ENCODE data around the gene BTBD16. TPM values are rescaled to one million over a fixed set of nuclear protein-coding genes. Genes with fewer than 3 reads are reported as not detected.
A peak's percentile ranks its signal among the peaks of the same experiment; 100 is the strongest.

The BTBD16 gene
- total RNA-seq, 2 donors from 2014 or later = not detected

DNA sequence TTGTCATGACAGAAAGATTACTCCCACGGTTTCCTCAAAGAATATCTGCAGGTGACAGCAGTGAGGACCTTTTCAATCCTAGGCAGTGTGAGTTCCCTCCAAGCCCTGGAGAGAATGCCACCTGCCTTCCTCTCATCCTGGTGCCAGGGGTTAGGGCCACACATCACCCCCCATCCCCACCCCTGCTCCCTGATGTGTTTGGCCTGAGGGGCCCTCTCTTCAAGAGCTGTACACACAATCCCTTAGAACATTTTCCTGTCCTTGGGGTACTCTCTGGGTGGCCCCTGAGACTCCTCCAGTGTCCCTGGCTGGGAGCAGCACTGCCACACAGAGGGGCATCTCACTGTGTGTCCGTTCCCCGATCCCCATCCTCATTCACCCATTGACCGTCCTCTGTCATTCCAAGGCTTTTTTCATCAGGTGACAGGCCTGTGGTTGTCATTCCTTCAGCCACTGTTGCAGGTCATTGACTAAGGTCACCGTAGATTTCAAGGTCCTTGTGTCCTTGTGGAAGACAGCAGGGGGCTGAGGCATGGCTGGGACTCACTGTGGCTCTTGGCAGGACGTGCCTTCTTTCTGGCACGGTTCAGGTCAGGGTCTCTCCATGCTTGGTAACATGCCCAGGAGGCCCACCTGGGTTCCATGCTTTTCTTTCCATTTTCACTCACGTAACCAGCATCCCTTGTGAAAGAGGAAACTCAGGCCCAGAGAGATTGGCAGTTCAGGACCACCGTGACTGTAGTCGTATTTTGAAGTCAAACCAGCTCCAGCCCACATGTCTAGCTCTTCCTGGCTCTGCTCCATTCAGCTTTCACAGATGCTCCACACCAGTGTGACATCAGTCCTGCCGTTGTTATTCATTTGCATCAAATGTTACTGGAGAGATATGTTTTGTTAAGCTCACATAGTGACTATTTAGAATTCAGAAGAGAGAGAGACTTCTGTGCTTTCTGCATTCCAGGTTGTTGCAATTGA is 26.8 kb upstream of the BTBD16 start:
- DNase-seq (ENCODE audit: low spot score in 2 of 2) (no peak), ATAC-seq (no peak)
- Mint-ChIP-seq H3K9me3 (no peaks in the 10 kb centered on the region), H3K36me3 (no peaks in the 10 kb centered on the region), H3K27ac (no peak overlapping the region)

DNA sequence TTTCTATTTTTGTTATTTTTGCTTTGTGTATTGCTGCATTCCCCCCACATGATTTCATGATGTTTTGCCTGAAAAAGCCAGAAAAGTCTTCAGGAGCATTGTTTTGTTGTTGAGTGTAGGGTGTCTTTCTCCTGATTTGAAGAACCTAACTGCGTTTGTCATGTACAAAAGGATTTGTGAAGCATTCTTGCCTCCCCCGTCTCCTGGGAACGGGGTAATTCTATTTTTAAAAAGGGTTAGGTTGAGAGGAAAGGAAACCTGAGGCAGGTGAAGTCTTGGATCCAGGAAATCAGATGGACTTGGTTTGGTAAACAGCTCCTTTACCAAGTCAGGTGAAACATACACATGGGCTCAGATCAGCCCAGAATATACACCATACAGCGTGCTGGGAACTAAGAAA is 26.0 kb upstream of the BTBD16 start:
- DNase-seq (ENCODE audit: low spot score in 2 of 2) (no peak), ATAC-seq (no peak)
- Mint-ChIP-seq H3K9me3 (no peaks in the 10 kb centered on the region), H3K27ac (no peak overlapping the region), H3K36me3 (no peaks in the 10 kb centered on the region)

DNA sequence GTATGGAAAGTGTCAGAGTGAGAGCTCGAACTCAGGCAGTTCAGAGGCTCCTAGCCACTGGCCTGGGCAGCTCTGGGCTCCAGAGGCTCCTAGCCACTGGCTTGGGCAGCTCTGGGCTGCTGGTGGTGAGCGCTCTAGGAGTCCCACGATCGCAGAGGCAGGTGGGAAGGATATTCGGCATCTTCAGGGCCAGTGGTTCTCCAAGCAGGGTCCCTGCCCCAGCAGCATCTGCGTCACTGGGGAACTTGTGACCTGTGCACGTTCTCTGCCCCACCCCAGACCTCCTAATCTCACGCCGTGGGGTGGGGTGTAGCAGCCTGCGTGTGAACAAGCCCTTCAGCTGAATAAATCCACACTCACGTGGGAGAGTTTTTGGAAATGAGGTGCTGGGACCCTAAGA is 25.2 kb upstream of the BTBD16 start:
- H3K9me3 Mint-ChIP-seq = no peaks in the 10 kb centered on the region
- no peaks in the 10 kb centered on the region for H3K36me3 Mint-ChIP-seq
- DNase-seq (ENCODE audit: low spot score in 2 of 2) = no peak
- no peak overlapping the region for H3K27ac Mint-ChIP-seq
- ATAC-seq = no peak

DNA sequence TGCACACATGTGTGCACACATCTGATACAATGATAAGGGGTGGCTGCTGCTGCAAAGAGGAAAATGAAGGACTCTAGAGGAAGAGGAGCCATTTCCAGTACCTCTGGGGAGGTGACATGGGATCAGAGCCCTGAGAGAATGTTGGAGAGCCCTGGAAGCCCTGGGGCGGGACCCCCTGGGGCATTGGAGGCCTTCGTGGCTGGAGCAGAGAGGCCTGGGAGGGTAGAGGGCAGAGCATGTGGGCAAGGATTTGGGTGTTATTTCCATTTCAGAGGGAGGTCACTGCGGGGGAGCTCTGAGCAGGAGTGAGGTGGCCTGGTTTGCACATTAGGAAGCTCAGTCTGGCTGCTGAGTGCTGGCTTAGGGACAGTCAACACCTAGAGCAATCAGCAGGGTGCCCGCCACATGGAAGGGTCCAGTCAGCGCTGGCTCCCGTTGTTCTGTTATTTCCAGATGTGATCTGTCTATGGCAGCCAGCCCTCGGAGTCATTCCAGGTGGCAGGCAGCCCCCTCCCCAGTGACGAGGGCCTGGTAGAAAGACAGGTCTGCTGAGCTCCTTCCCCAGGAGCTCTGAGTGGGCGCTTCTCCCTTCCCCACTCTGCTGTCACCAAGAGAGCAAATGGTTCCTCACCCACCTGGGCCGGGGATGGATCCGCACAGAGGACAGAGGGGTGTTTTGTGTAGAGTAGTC is 24.1 kb upstream of the BTBD16 start:
- no peak for ATAC-seq
- H3K36me3 Mint-ChIP-seq = no peaks in the 10 kb centered on the region
- no peak for DNase-seq (ENCODE audit: low spot score in 2 of 2)
- no peaks in the 10 kb centered on the region for H3K9me3 Mint-ChIP-seq
- H3K27ac Mint-ChIP-seq = no peak overlapping the region

DNA sequence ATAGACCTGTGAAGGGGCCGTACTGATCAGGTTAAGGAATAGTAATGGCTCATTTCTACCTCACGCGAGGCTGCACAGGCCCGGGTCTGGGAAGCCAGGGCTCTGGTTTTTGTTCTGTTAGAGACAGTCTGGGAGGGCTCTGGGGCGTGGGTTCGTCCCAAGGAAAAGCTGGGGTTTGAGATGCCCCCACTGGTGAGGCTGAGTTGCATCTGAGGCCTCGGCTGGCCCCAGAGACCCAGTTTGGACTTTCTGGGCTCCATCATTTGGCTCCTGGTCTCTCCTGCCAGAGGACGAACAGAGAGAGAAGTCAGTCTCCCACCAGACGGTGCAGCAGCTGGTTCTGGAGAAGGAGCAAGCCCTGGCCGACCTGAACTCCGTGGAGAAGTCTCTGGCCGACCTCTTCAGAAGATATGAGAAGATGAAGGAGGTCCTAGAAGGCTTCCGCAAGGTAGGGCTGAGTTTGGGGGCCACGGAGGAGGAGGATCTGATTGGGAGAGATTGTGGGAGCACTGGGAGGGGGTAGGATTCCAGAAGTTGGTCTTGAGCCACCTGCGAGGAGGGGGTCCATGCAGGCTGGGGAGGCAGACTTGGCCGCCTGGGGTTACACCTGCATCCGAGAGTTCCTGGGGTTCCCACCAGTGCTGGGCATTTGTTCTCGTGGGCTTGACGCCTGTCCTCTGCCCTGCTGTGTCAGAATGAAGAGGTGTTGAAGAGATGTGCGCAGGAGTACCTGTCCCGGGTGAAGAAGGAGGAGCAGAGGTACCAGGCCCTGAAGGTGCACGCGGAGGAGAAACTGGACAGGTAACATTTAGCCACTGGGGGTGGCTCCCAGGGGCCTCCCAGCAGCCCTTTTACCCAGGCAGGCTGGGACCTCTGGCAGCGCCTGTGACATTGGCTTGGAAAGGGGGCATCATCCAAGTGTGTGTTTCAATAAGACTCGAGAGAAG is 22.5 kb upstream of the BTBD16 start:
- peak overlapping the region in 1 of 2 donors; percentile 11 for H3K27ac Mint-ChIP-seq
- H3K36me3 Mint-ChIP-seq = no peaks in the 10 kb centered on the region
- ATAC-seq (no peak), DNase-seq (ENCODE audit: low spot score in 2 of 2) (no peak)
- no peaks in the 10 kb centered on the region for H3K9me3 Mint-ChIP-seq

DNA sequence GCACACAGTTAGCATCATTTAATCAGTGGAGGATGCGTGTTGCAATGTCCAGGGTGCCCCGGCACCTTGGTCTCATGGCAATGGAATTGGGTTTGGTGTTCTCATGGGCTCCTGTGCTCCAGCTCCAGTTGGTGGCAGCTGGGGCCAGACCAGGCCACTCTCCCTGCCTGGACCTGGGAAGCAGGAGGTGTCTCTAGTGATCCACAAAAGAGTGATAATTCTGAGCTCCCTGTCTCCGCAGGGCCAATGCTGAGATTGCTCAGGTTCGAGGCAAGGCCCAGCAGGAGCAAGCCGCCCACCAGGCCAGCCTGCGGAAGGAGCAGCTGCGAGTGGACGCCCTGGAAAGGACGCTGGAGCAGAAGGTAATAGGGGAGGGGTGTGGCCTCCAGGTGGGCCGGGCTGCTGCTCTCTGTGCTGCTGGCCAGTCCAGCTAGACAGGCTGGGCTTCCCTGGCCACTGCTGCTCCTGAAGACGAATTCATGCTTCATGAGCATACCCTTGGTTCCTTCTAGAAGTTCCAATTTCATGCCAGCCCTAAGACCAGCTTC is 21.7 kb upstream of the BTBD16 start:
- no peaks in the 10 kb centered on the region for H3K9me3 Mint-ChIP-seq
- no peak for DNase-seq (ENCODE audit: low spot score in 2 of 2)
- no peak for ATAC-seq
- no peaks in the 10 kb centered on the region for H3K36me3 Mint-ChIP-seq
- no peak overlapping the region for H3K27ac Mint-ChIP-seq

DNA sequence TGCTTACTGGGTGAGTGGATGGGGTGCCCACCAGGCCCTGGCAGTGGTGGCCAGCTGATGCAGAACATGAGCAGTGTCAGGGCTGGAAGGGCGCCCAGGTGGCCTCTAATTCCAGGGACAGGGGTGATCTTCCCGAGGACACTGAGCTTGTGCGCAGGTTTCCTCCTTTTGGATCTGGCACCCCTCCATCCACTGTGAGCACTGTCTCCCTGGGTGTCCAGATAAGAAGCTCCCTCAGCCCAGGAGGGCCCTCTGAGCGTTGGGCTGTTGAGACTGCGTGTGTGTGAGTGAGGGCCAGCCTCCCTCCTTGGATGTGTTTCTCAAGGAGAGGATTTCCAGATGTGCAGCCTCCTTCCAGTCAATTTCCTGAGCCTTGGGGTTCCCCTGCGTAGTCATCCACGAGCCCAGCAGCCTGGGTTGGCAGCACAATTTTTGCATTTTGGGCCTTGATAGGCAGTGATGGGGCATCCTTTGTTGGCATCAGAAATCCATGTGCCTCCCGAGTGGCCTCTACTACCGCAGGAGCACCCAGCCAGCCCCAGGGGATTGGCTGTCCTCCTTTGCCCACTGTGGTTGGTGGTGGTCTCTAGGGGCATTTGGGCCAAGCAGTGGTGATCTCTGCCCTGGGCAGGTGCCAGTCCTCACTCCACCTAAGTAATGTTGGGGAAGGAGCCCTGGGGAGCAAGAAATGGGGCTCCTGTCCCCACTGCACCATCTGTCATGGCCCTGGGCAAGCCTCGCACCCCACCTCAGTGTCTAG is 20.9 kb upstream of the BTBD16 start:
- Mint-ChIP-seq H3K9me3 (no peaks in the 10 kb centered on the region), H3K27ac (no peak overlapping the region), H3K36me3 (no peaks in the 10 kb centered on the region)
- no peak for ATAC-seq
- no peak for DNase-seq (ENCODE audit: low spot score in 2 of 2)

DNA sequence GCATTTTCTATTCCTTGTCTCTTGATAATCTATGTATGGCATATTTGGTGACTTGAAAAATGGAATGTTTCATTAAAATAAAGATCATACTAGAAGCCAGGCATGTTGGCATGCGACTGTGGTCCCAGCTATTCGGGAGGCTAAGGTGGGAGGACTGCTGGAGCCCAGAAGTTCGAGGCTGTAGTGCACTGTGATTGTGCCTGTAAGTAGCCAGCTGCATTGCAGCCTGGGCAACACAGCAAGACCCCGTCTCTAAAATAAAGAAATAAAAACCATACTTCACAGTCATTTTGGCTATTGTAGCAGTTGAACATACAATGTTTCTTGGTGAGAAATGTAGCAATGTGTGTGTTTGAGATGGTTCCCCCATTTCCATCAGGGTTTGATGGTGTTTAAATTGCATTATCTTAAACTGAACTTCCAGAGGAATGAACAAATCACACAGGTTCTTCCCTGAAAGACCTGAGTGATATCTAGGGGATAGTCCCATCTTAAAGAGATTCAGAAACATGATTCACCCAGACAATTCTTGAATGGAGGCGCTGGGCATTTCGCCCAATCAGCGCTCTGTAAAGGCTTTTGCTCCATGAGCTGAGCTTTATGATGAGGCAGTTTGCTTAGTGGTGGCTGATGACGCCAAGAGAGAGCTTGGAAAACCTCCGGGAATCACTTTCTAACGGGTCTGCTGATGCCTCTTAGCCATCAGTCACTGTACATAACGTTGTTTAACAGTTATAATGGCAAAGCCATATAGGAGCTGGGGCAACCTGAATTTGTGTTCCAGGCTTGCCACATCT is 19.4 kb upstream of the BTBD16 start:
- no peak for DNase-seq (ENCODE audit: low spot score in 2 of 2)
- no peak for ATAC-seq
- H3K36me3 Mint-ChIP-seq = no peaks in the 10 kb centered on the region
- no peaks in the 10 kb centered on the region for H3K9me3 Mint-ChIP-seq
- no peak overlapping the region for H3K27ac Mint-ChIP-seq

DNA sequence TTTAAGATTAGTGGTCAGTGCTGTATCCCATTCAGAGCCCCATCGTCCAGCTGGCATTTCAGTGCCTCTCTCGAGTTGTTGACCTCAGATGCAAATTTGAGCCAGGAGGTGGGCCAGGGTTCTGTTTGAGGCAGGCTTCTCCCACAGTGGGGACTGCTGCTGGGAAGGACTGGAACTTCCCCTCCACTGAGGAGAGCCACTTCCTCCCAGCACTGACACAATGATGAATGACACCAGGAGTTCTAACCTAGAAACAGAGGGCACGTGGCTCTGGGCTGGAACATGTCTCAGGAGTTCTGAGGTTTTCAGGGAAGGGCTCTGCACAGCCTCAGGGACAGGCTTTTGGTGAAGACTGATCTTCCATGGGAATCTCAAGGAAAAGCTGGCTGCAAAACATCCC is 18.3 kb upstream of the BTBD16 start:
- Mint-ChIP-seq H3K36me3 (no peaks in the 10 kb centered on the region), H3K27ac (no peak overlapping the region), H3K9me3 (no peaks in the 10 kb centered on the region)
- ATAC-seq (no peak), DNase-seq (ENCODE audit: low spot score in 2 of 2) (no peak)

DNA sequence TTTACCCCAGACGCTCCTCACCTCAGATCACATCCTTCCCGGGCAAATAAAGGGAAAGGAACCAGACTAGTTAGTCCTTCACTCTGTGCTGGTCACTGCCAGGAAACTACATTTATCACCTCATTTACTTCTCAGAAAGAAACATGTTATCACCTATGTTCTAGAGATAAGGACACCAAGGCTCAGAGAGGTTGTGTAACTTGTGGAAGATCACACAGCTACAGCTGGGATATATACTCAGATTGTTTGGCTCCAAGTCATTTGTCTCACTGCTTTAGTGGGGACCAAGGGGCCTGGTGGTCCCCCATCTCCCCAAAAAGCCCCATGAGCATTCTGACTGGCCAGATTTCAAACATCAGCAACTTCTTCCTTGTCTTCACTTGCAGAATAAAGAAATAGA is 17.5 kb upstream of the BTBD16 start:
- Mint-ChIP-seq H3K27ac (no peak overlapping the region), H3K36me3 (no peaks in the 10 kb centered on the region), H3K9me3 (no peaks in the 10 kb centered on the region)
- ATAC-seq = no peak
- DNase-seq (ENCODE audit: low spot score in 2 of 2) = no peak

DNA sequence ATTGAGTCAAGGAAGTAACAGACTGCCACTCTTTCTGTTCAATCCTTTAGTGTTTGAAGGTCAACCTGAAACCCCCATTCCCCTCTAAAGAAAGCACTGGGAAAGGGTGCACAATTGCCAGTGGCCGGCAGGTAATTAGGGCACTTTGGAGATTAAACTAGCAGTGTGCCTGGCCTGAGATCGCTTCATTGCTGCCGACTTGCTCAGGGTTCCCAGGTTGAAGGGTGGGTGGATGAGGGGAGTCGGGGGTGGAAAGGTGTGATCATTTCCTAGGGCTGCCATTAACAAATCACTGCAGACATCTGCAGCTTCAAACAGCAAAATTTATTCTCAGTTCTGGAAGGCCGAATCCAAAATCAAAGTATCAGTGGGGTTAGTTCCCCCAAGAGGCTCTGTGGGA is 16.3 kb upstream of the BTBD16 start:
- Mint-ChIP-seq H3K9me3 (no peaks in the 10 kb centered on the region), H3K27ac (no peak overlapping the region)

DNA sequence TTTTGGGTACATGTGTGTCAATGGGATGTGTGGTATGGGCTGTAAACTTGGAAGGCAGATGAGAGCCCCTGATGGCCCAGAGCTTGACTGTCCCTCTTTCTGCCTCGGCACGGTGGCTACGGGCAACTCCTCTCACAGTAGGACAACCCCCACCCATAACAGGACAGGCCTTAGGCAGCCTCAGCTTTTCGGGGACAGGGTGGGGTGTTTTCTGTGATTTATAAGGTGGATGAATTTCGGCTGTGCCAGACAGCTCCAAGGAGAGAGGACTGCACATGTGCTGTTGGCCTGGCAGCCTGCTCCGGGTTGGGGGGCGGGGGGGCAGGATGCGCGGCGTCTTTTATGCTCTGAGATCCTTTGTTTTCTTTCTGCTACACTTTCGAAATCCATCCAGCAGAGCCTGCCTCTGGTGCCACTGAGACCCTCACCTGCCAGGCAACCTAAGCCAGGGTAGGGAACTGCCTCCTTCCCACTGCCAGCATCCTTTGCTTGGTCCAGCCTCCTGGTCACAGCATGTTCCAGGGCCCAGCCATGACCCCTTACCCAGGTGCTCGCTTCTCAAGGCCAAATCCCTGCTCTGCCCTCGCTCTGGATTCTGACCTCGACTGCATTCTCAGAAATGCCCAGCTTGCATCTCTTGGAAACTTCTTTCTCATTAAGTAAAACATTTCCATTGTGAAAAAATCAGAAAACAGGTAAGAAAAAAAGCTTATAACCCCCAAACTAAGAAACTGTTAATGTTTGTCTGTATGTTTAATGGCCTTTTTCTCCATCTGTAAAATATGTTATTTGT is 15.4 kb upstream of the BTBD16 start:
- Mint-ChIP-seq H3K27ac (no peak overlapping the region), H3K36me3 (no peaks in the 10 kb centered on the region), H3K9me3 (no peaks in the 10 kb centered on the region)
- ATAC-seq (no peak), DNase-seq (ENCODE audit: low spot score in 2 of 2) (no peak)

More for the DNA sequence above, 16.3 kb upstream of the BTBD16 start:
- no peaks in the 10 kb centered on the region for H3K36me3 Mint-ChIP-seq
- DNase-seq (ENCODE audit: low spot score in 2 of 2) = no peak
- ATAC-seq = no peak

DNA sequence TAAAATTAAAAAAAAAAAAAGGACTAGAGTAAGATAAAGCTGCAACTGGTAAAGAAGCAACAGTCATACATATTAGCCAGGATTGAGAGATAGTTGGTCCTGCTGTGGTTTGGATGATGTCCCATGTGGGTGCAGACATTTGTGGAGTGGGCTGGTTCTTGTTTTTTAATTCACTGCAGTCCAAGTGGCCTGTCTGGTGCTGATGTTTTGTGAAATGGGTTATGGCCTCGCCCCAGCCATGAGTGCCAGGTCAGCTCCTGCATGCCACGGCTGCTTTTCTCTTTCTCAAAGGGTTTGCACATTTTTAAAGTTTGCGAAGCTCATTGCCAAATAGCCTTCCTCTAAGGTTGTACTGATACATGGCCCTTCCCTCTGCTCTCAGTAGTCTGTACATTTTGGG is 14.1 kb upstream of the BTBD16 start:
- no peaks in the 10 kb centered on the region for H3K36me3 Mint-ChIP-seq
- H3K27ac Mint-ChIP-seq = no peak overlapping the region
- no peaks in the 10 kb centered on the region for H3K9me3 Mint-ChIP-seq
- no peak for ATAC-seq
- no peak for DNase-seq (ENCODE audit: low spot score in 2 of 2)

DNA sequence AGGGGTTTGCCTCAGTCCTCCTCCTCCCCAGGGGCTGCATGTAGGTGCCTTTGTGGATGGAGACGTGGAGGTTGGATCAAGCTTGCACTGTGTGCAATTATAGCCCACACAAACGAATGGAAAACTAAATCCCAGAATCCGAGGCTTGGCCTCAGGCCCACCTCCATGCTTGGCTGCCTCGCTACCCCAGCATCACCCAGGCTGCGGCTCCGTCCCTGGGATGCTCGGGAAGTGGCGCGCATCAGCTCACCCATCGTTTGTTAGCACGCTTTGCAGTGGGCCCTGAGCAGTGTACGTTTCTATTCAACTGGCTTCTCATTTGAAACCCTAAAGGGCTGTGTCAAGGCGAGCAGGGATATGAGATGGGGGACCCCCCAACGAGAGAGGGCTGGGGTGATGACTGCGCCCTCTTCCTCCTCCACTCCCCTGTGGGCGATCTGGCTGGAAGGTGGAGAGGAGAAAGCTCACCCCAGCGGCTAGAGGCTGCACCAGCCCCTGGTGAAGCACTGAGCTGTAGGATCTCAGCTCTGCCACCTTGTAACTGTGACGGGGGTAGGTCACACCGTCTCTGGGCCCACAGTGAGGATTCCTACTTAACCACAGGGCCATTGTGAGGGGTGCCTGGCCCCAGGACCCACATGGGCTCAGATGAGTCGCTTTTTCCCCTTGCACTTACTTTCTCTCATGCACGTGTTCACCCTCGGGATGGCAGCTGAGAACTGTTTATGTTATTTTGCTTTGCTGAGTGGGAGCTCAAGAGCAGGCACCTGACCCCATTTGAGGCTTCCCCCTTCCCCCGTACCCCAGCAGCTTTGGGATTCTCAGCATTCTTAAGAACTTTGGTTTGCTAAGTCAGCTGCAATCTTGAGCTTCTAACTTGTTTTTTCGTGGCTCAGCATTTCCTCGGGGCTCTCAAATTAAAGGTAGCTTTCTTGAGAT is 12.7 kb upstream of the BTBD16 start:
- Mint-ChIP-seq H3K9me3 (peaks cover 5% of the 10 kb centered on the region in 2 donors), H3K27ac (no peak overlapping the region), H3K36me3 (peaks cover 0 to 5% of the 10 kb centered on the region in 2 donors)
- no peak for DNase-seq (ENCODE audit: low spot score in 2 of 2)
- no peak for ATAC-seq

Data from activated naive CD4-positive, alpha-beta T cell treated with anti-CD3 and anti-CD28 coated beads, Interleukin-2, amount 50 U/mL, for 72 hours (primary cell).